GM18505 (cell line): ENCODE data around the gene SEMA3A.

Experiments used
- ATAC-seq: cut with Tn5 transposase; IDR thresholded peaks from one replicate; pipeline ENCODE4 v1.9.1; 2021; ENCODE audit not compliant: unreplicated experiment
- POLR2A ChIP-seq: IDR thresholded peaks from 4 replicates; pipeline ENCODE4 v1.6.1; 2011; ENCODE audit warnings: borderline replicate concordance; ENCODE audit not compliant: insufficient read depth, insufficient read length; ENCODE audit errors: extremely low read depth

Gene SEMA3A

DNA sequence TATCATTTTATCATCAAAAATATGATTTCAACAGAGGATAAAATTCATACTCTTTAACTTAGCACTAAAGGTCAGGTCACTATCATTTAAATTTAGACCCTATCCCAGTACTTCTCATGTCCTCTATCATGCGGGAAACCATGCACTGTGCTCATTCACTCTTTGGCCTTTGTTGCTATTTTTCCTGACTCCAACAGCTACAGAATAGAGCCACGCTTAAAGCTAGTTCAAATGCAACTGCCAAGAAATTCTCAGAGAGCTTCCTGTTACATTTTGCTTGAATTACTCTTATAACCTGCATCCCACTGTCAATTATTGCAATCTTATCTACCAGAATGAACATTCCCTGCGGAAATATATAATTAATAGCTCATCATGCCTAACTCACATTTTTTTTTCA lies 58.3 kb downstream of the SEMA3A start:
- ATAC-seq, result no peak
- TF ChIP-seq POLR2A, result no peak

DNA sequence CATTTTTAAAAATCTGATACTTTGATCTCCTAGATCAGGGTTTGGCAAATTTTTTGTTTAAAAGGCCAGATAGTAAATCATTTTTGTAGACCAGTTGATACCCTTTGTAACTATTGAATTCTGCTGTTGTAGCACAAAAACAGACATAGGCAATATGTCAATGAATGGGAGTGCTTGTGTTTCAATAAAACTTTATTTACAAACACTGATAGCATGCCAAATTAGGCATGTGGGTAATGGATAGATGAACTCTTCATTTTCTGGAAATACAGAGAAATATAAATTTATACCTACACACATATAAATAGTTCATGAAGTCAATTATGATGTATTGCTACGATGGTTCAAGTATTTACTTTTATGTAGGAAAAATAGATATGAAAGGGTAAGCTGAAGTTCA lies 60.4 kb downstream of the SEMA3A start:
- no peak for ATAC-seq
- TF ChIP-seq POLR2A, result no peak

DNA sequence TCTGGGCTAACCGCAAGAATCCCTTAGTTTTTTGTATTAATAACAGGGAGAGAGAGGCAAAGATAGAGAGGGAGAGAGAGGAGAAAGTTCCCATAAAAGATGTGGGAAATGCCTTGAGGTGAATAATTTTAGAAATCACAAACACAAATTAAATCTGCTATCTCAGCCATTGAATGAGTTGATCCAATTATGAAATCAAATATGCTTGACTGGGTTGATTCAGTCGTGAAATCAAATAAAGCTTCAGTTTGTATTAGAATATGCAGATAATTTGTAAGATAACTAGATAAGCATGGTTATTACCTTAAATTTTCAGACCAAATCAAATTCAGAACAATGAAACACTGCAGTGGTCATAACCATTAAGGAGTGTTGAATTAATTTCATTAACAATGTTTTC lies 68.9 kb downstream of the SEMA3A start:
- no peak for ATAC-seq
- TF ChIP-seq POLR2A, result no peak

- no peak for ATAC-seq
- no peak for TF ChIP-seq POLR2A
These were observed 70.5 kb downstream of the SEMA3A start for GRCh38 chr7:84123965-84124547.

DNA sequence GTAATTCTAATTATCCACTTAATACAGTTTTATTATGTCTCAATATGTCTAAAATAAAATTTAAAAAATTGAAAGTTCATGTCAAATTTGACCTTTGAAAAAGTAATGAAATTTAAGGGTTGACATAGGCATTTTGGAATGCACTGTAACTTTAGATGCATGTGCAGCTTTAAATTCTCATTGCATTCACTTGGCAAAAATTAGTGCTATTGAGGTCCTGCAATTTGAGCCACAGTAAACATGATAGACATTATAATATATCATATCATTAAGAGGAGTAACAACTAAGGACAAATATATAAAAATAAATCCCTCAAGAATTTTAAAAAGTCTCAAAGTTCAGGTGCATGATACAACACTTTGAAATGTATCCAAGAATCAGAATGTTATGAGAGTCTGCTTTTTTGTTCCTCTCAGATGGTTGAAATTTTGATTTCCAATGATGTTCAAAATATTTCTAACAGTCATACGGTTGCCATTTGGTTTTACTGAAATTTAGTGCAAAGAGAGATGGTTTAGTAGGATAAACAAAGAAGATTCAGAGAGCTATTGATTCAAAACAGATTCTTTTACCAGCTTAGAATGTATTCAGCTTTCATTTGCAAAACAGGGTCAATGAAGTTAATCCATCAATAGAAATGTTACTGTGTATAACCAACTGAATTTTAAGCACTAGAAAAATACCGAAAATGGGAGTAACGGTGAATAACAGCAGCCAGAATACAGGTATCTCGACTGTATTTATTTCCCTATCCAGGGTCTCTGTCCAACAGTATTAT lies 71.8 kb downstream of the SEMA3A start:
- no peak for ATAC-seq
- TF ChIP-seq POLR2A, result no peak

DNA sequence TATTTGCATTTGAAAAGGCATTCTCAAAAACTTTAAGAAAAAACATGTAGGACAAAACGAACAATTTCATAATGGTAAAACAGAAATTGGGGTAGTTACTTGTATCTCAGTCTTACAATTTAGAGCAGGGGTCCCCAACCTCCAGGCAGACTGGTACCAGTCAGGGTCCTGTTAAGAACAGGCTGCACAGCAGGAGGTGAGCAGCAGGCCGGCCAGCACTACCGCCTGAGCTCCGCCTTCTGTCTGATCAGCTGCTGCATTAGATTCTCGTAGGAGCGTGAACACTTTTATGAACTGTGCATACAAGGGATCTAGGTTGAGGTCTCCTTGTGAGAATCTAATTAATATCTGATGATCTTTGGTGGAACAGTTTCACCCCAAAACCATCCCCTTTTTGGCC lies 77.3 kb downstream of the SEMA3A start:
- TF ChIP-seq POLR2A, result no peak
- ATAC-seq, result no peak

- no peak for TF ChIP-seq POLR2A
- no peak for ATAC-seq
These were observed 80.4 kb downstream of the SEMA3A start for GRCh38 chr7:84113906-84114850.

DNA sequence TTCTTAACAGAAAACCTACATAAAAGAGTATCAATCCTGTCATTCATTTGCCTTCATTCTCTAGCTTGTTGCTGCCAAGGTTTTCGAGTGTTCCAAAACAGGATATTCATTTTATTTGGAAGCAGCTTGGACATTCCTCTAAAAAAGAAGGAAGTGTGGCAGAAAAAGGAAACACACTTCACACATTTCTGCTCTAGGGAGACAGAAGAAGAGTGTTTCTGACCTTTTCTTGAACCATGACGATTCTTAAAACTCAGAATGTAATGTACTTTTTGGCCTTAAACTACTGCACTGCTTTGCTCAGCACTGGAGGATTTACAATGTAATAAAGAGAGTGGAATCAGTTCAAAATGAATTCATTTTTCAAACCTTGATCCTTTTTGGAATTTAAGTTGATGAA lies 81.3 kb downstream of the SEMA3A start:
- ATAC-seq, result no peak
- TF ChIP-seq POLR2A, result no peak

- no peak for ATAC-seq
- TF ChIP-seq POLR2A, result no peak
These were observed 81.8 kb downstream of the SEMA3A start for GRCh38 chr7:84112771-84113170.

- ATAC-seq, result no peak
These were observed 82.7 kb downstream of the SEMA3A start for GRCh38 chr7:84111842-84112241.

DNA sequence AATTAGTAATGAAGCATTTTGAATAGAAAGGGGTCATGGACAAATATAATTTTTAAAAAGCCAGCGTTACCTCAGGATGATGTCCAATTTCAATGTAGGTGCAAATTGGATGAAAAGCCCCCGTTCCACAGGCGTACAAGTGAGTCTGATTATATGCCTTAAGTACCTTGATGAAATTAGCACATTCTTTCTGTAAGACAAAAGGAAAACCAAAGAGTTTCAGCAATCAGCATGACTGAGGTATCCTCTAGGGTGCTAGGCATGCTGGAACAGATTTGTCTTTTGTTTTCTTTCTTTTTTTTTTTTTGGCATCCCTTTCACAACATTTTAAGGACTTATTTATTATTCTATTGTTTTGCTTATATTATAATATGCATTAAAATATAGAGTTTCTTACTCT lies 84.2 kb downstream of the SEMA3A start:
- TF ChIP-seq POLR2A, result no peak
- ATAC-seq, result no peak

More at GRCh38 chr7:84111842-84112241, 82.7 kb downstream of the SEMA3A start:
- no peak for TF ChIP-seq POLR2A

- no peak for TF ChIP-seq POLR2A
- ATAC-seq, result no peak
These were observed 85.8 kb downstream of the SEMA3A start for GRCh38 chr7:84108787-84109186.

DNA sequence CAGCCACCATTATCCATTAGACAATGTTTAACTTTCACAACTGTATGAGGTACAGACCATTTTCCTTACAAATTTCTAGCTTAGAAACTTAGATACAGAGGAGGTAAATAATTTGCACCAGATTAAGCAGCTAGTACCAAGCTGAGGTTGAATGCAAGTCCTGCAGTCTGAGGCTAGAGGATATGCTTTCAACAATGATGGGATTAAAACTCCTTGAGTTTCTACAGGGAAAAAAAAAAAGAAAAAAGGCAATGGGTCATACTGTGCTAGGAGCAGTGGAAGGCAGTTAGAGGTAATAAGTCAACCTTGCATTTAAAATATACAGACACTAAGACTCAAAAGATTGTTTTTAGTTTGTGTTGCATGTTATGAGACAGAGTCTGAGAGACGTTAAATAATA lies 86.5 kb downstream of the SEMA3A start:
- no peak for TF ChIP-seq POLR2A
- no peak for ATAC-seq

GRCh38 chr7:84107259-84107658 lies 87.3 kb downstream of the SEMA3A start:
- ATAC-seq, result no peak
- no peak for TF ChIP-seq POLR2A

GRCh38 chr7:84106291-84106690 lies 88.3 kb downstream of the SEMA3A start:
- no peak for TF ChIP-seq POLR2A
- no peak for ATAC-seq
